Effector memory CD4-positive, alpha-beta T cell (primary cell): ENCODE measurements around the gene CEP57L1.

Experiments
- DNase-seq, 3 donors: peaks; one replicate each; pipeline ENCODE4 v3.0.0-alpha.2; 2020
- H3K27ac ChIP-seq: 2 replicates; pipeline ENCODE4 v1.7.0; 2013; ENCODE audit warnings: mild to moderate bottlenecking, low read length, moderate library complexity; ENCODE audit not compliant: insufficient read depth, poor library complexity, severe bottlenecking
- H3K27me3 ChIP-seq: replicated peaks from 2 replicates; pipeline ENCODE4 v1.7.0; 2013; ENCODE audit warnings: mild to moderate bottlenecking, low read length; ENCODE audit not compliant: insufficient read depth, control insufficient read depth, poor library complexity, severe bottlenecking
- H3K36me3 ChIP-seq: 2 replicates; pipeline ENCODE4 v1.7.0; 2013; ENCODE audit warnings: mild to moderate bottlenecking, low read length, moderate library complexity; ENCODE audit not compliant: control insufficient read depth, insufficient read depth
- H3K4me1 ChIP-seq: 2 replicates; pipeline ENCODE4 v1.7.0; 2013; ENCODE audit warnings: low read length, mild to moderate bottlenecking; ENCODE audit not compliant: control insufficient read depth, insufficient read depth, poor library complexity, severe bottlenecking
- H3K4me3 ChIP-seq: 2 replicates; pipeline ENCODE4 v1.7.0; 2013; ENCODE audit warnings: low read length, low read depth, mild to moderate bottlenecking; ENCODE audit not compliant: insufficient read depth, poor library complexity, severe bottlenecking
- H3K9me3 ChIP-seq: 2 replicates; pipeline ENCODE4 v1.7.0; 2013; ENCODE audit warnings: mild to moderate bottlenecking, low read length, moderate library complexity; ENCODE audit not compliant: control insufficient read depth

CEP57L1 gene

DNA sequence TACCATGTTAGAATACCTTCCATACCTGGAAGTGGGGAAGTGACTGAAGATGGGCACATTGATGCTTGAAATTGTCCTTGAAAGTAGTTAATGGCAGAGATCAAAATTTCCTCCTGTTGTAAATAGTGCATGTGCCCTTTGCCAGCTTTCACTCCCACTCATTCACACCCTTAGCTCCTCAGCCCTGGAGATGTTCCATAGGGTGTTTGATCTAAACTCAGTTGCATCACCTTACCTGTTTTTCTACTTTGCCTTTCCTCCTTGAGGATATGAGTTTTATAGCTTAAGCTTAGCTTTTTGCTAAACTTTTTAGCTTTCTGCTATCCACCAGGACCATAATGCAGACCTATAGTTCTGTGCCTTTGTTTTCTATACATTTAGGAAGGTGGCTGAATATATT is 69.0 kb downstream of the CEP57L1 start:
- Histone ChIP-seq H3K36me3 (no peaks in the 10 kb centered on the region), H3K4me3 (no peak overlapping the region), H3K27ac (no peak overlapping the region), H3K4me1 (no peaks in the 10 kb centered on the region), H3K27me3 (no peaks in the 10 kb centered on the region), H3K9me3 (no peaks in the 10 kb centered on the region)
- no peak for DNase-seq

DNA sequence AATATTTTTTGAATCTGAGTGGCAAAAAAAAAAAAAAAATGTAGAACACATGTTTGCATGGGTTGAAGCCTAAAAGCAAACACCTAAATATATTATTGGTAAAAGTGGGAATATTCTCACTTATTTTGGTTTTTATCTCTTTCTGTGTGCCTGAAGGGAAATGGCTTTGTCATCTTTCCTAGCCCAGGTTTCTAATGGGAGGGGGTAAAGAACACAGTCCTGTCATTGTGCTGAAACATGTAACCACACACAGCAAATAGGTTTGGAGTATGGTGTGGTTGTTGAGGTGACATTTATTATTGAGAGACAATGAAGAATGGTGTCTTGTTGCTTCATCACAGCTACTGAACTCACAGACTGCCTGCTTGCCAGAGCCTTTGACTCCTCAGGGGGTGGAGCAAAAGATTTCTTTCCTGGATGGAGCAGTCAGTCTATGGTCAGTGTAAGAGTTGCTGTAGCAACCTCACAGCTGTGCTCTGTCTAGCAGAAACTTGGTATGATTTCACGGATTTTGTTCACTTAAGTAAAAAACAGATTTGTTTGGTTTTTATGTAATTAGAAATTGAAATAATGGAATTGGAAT is 70.2 kb downstream of the CEP57L1 start:
- no peak overlapping the region for H3K27ac ChIP-seq
- H3K27me3 ChIP-seq: no peaks in the 10 kb centered on the region
- H3K4me1 ChIP-seq: no peaks in the 10 kb centered on the region
- DNase-seq: no peak
- H3K4me3 ChIP-seq: no peak overlapping the region
- H3K36me3 ChIP-seq: no peaks in the 10 kb centered on the region
- H3K9me3 ChIP-seq: no peaks in the 10 kb centered on the region

DNA sequence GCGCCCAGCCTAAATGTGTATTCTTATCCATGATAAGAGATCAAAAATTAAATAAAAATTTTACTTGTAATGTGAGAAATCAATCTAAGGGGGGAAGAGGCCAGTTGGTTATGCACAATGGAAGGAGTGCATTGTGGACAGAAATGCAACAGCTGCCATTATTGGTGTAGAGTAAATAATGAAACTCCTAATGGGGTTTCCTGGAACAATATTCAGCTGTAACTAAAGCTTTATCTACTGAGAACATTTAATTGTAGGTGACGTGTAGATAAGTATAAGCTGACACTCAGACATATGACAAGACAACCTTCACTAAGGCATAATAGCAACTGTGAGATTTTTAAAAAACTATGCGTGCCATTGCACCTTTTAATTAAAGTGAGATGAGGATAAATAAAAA is 71.4 kb downstream of the CEP57L1 start:
- H3K9me3 ChIP-seq: no peaks in the 10 kb centered on the region
- no peak overlapping the region for H3K4me3 ChIP-seq
- no peak overlapping the region for H3K27ac ChIP-seq
- H3K4me1 ChIP-seq: no peaks in the 10 kb centered on the region
- H3K27me3 ChIP-seq: no peaks in the 10 kb centered on the region
- DNase-seq: no peak
- H3K36me3 ChIP-seq: no peaks in the 10 kb centered on the region

DNA sequence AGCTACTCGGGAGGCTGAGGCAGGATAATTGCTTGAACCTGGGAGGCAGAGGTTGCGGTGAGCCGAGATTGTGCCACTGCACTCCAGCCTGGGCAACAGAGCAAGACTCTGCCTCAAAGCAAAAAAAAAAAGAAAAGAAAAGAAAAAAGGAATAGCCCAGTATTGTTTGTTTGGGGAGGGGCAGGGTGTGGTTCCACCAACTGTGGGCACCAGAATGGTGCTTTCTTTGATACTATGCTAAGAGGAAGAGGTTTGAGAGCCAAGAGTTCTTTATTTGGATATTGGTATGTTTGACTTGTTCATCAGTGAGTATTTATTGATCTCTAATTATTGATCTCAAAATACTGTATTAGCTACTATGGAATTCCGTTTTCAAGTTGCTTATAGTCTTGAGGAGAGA is 72.3 kb downstream of the CEP57L1 start:
- Histone ChIP-seq H3K4me3 (no peak overlapping the region), H3K36me3 (no peaks in the 10 kb centered on the region)
- DNase-seq: no peak

DNA sequence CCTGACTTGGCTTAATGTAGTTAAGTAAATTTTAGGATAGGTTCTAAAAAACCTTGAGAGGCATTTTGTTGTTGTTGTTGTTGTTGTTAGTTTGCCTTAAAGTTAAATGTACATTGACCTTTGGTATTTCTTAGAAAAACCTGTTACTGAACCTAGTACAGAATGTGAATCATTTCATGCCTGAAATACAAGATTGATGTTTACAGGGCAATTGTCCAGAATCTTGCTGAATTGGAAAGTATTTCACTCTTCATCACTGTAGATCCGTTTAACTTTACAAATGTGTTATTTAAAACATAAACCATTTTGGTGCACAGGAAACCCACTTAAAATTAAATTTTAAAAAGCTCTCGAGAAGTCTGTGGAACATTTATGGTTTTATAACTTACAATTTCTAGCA is 75.0 kb downstream of the CEP57L1 start:
- Histone ChIP-seq H3K27me3 (no peaks in the 10 kb centered on the region), H3K27ac (no peak overlapping the region)

More for the DNA sequence above, 72.3 kb downstream of the CEP57L1 start:
- Histone ChIP-seq H3K9me3 (no peaks in the 10 kb centered on the region), H3K4me1 (no peaks in the 10 kb centered on the region), H3K27me3 (no peaks in the 10 kb centered on the region), H3K27ac (no peak overlapping the region)

DNA sequence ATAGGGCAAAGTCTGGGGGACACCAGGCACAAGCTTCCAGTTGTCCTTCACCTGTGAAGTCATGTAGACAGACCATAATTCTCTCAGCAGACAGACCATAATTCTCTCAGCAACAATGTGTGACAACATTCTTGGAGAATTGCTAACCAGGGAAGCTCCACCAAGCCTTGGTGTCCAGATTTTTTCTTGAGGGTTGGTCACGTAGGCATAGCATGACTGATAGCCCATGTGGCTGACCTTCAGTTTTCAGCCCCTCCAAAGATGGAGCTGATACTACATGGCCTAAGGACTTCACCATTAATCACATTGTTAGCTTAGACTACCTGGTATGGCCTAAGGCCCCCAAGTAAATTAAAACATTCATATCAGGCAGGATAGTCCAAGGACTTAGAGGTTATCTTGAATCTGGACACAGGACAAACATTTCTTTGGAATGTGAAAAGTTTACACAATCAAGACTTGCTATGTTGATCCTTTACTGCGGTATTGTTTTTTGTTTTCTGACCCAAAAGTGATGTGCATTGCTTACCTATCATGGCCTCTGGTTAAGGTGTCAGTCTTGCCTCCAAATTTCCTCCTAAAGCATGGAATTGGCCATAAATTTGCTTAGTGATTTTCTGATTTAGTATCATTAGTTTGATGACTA is 76.9 kb downstream of the CEP57L1 start:
- no peaks in the 10 kb centered on the region for H3K27me3 ChIP-seq
- no peak overlapping the region for H3K4me3 ChIP-seq
- no peak overlapping the region for H3K27ac ChIP-seq
- H3K36me3 ChIP-seq: no peaks in the 10 kb centered on the region
- no peak for DNase-seq
- no peaks in the 10 kb centered on the region for H3K9me3 ChIP-seq
- no peaks in the 10 kb centered on the region for H3K4me1 ChIP-seq

More for the DNA sequence above, 75.0 kb downstream of the CEP57L1 start:
- Histone ChIP-seq H3K4me3 (no peak overlapping the region), H3K36me3 (no peaks in the 10 kb centered on the region), H3K4me1 (no peaks in the 10 kb centered on the region), H3K9me3 (no peaks in the 10 kb centered on the region)
- no peak for DNase-seq

DNA sequence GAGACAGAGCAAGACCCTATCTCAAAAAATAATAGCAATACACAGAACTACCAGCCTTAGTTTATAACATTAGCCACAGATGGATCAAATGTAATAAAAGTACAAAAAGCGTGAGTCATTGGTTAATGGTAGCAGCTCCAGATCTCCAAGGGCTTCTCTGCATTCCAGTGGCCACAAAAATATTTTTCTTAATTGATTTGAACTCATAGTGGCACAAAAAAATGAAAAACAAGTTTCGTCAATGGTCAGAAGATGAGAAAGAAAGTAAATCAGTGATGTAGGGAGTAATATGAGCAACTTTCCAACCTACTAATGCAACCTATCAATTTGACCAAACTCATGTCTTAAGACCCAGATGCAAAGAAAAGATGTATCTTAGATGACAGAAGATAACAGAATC is 79.6 kb downstream of the CEP57L1 start:
- Histone ChIP-seq H3K27ac (no peak overlapping the region), H3K27me3 (no peaks in the 10 kb centered on the region), H3K4me3 (no peak overlapping the region), H3K36me3 (no peaks in the 10 kb centered on the region), H3K4me1 (no peaks in the 10 kb centered on the region), H3K9me3 (no peaks in the 10 kb centered on the region)
- DNase-seq: no peak

DNA sequence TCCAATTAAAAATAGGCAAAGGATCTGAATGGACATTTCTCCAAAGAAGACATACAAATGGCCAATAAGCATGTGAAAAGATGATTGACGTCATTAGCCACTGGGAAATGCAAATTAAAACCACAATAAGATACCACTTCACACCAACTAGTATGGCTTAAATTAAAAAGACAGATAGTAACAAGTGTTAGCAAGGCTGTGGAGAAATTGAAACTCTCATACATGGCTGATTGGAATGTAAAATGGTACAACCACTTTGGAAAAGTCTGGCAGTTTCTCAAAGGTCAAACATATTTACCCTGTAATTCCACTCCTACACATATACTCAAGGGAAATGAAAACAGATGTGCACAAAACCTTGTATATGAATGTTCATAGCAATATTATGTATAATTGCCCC is 83.6 kb downstream of the CEP57L1 start:
- Histone ChIP-seq H3K4me3 (no peak overlapping the region), H3K36me3 (no peaks in the 10 kb centered on the region), H3K27me3 (no peaks in the 10 kb centered on the region), H3K27ac (no peak overlapping the region), H3K9me3 (no peaks in the 10 kb centered on the region), H3K4me1 (no peaks in the 10 kb centered on the region)
- DNase-seq: no peak

DNA sequence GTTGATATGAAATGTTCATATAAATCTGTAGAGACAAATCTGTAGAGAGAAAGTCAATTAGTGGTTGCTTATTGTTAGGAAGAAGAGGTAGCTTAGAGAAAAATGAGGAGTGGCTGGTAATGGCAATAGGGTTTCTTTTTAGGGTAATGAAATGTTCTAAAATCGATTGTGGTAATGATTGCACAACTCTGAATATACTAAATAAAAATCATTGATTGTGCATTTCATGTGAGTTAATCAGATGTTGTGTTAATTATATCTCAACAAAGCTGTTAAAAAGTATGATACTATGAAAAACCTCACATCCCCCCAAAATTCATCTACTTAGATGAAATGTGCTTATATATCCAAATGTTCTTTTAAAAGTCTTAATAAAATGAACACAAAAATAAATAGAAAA is 84.2 kb downstream of the CEP57L1 start:
- Histone ChIP-seq H3K36me3 (no peaks in the 10 kb centered on the region), H3K4me3 (no peak overlapping the region), H3K4me1 (no peaks in the 10 kb centered on the region), H3K27me3 (no peaks in the 10 kb centered on the region), H3K27ac (no peak overlapping the region), H3K9me3 (no peaks in the 10 kb centered on the region)
- no peak for DNase-seq

DNA sequence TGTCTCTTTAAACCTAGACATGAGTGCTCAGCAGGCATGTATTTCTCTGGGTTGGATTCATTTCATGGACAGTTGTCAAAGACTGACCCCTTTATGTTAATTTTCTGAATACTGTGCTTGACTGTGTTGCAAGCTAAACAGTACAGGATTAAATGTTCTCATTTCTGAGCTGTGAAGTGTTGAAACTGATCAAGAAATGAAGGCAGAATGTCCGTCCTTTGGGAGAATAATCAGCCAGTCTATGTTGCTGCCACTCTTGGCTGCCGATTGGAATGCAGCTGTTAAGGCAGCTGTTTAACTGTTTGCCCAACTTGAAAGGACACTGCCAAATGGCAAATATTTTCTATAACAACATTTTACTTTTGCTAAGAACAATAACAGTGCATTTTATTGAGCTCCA is 87.3 kb downstream of the CEP57L1 start:
- Histone ChIP-seq H3K9me3 (no peaks in the 10 kb centered on the region), H3K36me3 (no peaks in the 10 kb centered on the region), H3K27ac (no peak overlapping the region), H3K4me3 (no peak overlapping the region), H3K27me3 (no peaks in the 10 kb centered on the region), H3K4me1 (no peaks in the 10 kb centered on the region)
- DNase-seq: no peak
